A673 (cell line): ENCODE measurements around the gene SPECC1L. TPM values are rescaled to one million over a fixed set of nuclear protein-coding genes. Genes with fewer than 3 reads are reported as not detected.

Experiments used
- BruUV-seq: library from RNA; stranded (reverse); fragments of 400-500 nt; replicated peaks from 2 replicates; lab custom pipeline; 2021; lab: Mats Ljungman, UMichigan
- CTCF ChIA-PET: fragments of 300-600 bp; sonication (Branson Sonifier 250); formaldehyde crosslinking; loops from one replicate; lab custom pipeline; 2022; ENCODE audit warnings: antibody characterized with exemption; lab: Charles Lee
- POLR2A ChIA-PET: fragments of 300-600 bp; sonication (Branson Sonifier 250); formaldehyde crosslinking; loops from one replicate; lab custom pipeline; 2022; ENCODE audit warnings: antibody characterized with exemption; ENCODE audit not compliant: low non-redundant PET; lab: Charles Lee
- DNase-seq: peaks from one replicate; pipeline ENCODE4 v3.0.0-alpha.2; 2015; ENCODE audit warnings: low spot score
- H3K27ac ChIP-seq: fragments of 200-600 bp; sonication (generic); 2 replicates; pipeline ENCODE4 v1.5.1; 2016; ENCODE audit warnings: mixed run types, low read depth, mild to moderate bottlenecking, mixed read lengths, antibody characterized with exemption, low read length; ENCODE audit not compliant: poor library complexity, severe bottlenecking
- H3K27me3 ChIP-seq: fragments of 200-600 bp; sonication (generic); replicated peaks from 2 replicates; pipeline ENCODE4 v1.6.1; 2017; ENCODE audit warnings: mixed run types, low read depth, mild to moderate bottlenecking, mixed read lengths, antibody characterized with exemption, low read length; ENCODE audit not compliant: insufficient read depth, poor library complexity
- H3K36me3 ChIP-seq: fragments of 200-600 bp; sonication (generic); 2 replicates; pipeline ENCODE4 v1.6.1; 2016; ENCODE audit warnings: mixed run types, mild to moderate bottlenecking, mixed read lengths, antibody characterized with exemption, low read length; ENCODE audit not compliant: insufficient read depth, poor library complexity, severe bottlenecking
- H3K4me1 ChIP-seq: fragments of 200-600 bp; sonication (generic); 2 replicates; pipeline ENCODE4 v1.6.1; 2017; ENCODE audit warnings: mixed run types, mild to moderate bottlenecking, mixed read lengths, antibody characterized with exemption, low read length; ENCODE audit not compliant: insufficient read depth, poor library complexity, severe bottlenecking
- H3K4me3 ChIP-seq: fragments of 200-600 bp; sonication (generic); 2 replicates; pipeline ENCODE4 v1.5.1; 2016; ENCODE audit warnings: low read depth, mixed run types, mild to moderate bottlenecking, mixed read lengths, low read length; ENCODE audit not compliant: poor library complexity, severe bottlenecking
- H3K9me3 ChIP-seq: fragments of 200-600 bp; sonication (generic); 2 replicates; pipeline ENCODE4 v1.6.1; 2016; ENCODE audit warnings: mixed run types, low read depth, mild to moderate bottlenecking, mixed read lengths, antibody characterized with exemption, low read length; ENCODE audit not compliant: poor library complexity, severe bottlenecking
- CTCF ChIP-seq: fragments of 300-800, 200-600 bp; sonication (generic); conservative IDR thresholded peaks from 2 replicates; pipeline ENCODE4 v1.5.1; 2017; ENCODE audit warnings: low read depth, mild to moderate bottlenecking, antibody characterized with exemption, low read length, moderate library complexity, mixed read lengths
- EZH2 ChIP-seq: fragments of 200-600 bp; sonication (generic); IDR thresholded peaks from 2 replicates; pipeline ENCODE4 v1.6.1; 2017; ENCODE audit warnings: borderline replicate concordance, low read depth, mild to moderate bottlenecking, mixed read lengths, antibody characterized with exemption, low read length; ENCODE audit not compliant: poor library complexity, severe bottlenecking
- intact Hi-C: fragments of 100-400 bp; cut with micrococcal nuclease; formaldehyde crosslinking; loops from one replicate; pipeline ENCODE4 v1.10.0; 2022; ENCODE audit not compliant: unreplicated experiment
- total RNA-seq: library from RNA; stranded (reverse); gene quantifications from 2 replicates; pipeline ENCODE4 v1.2.3, GENCODE V29; 2021

SPECC1L gene
- total RNA-seq, 1 experiment from 2014 or later: 56.7 TPM

- Histone ChIP-seq H3K9me3 (no peaks in the 10 kb centered on the region), H3K4me3 (no peak overlapping the region), H3K36me3 (no peaks in the 10 kb centered on the region), H3K4me1 (peaks cover 12% of the 10 kb centered on the region), H3K27me3 (no peaks in the 10 kb centered on the region), H3K27ac (peak overlapping the region; percentile 34)
- no peak for DNase-seq
- CTCF ChIA-PET: interaction anchor here (0.5 to 0.7 kb wide), 2 partner anchors 14 to 56 kb away, joined by 3 to 6 read pairs; no protein-coding TSS in a partner anchor
- no peak for TF ChIP-seq EZH2
- TF ChIP-seq CTCF: no peak
- BruUV-seq: no TSS peak
- POLR2A ChIA-PET: no interaction called here
- intact Hi-C loops: no loop called here
These were observed 196.7 kb downstream of the SPECC1L start for GRCh38 chr22:24467340-24467739.

Other genes starting within 250 kb of the SPECC1L start
- 0.94 and 1.3 TPM in 2 replicates for gene SUSD2, start 89.3 kb upstream of the SPECC1L start, total RNA-seq
- not detected in 2 replicates for gene GGT5, start 25.7 kb upstream of the SPECC1L start, total RNA-seq
- gene ADORA2A, start 156.8 kb downstream of the SPECC1L start, total RNA-seq: 9.6 and 10.9 TPM in 2 replicates
- gene UPB1, start 224.5 kb downstream of the SPECC1L start, total RNA-seq: 0.11 and 0.35 TPM in 2 replicates